GM12878 (cell line): ENCODE data around the gene NR1D1. TPM values are rescaled to one million over a fixed set of nuclear protein-coding genes. Genes with fewer than 3 reads are reported as not detected.

Experiments
- CTCF ChIP-seq, 3 experiments: IDR thresholded peaks in 2 of 3; conservative IDR thresholded peaks in 1 of 3; 2 replicates each; pipeline ENCODE4 v1.5.1; 2011; ENCODE audit warnings: low read depth in 3 of 3, low read length in 3 of 3, mild to moderate bottlenecking in 3 of 3, control low read depth in 2 of 3, moderate library complexity in 2 of 3, inconsistent platforms in 1 of 3, mixed read lengths in 1 of 3; ENCODE audit not compliant: control insufficient read depth in 2 of 3, insufficient read depth in 1 of 3; ENCODE audit errors: extremely low read depth in 1 of 3
- CUX1 ChIP-seq: IDR thresholded peaks from 2 replicates; pipeline ENCODE4 v1.6.1; 2012; ENCODE audit warnings: improper control_type of control experiment, low read depth, low read length; ENCODE audit not compliant: insufficient replicate concordance
- ELK1 ChIP-seq: IDR thresholded peaks from 2 replicates; pipeline ENCODE4 v1.6.1; 2012; ENCODE audit warnings: low read depth, low read length, improper control_type of control experiment
- FOXK2 ChIP-seq: fragments of 450-650 bp; IDR thresholded peaks from 2 replicates; pipeline ENCODE4 v1.6.1; 2017; ENCODE audit warnings: mild to moderate bottlenecking, moderate library complexity
- HSF1 ChIP-seq: fragments of 150-350 bp; IDR thresholded peaks from 2 replicates; pipeline ENCODE4 v1.6.1; 2014; ENCODE audit warnings: mild to moderate bottlenecking, low read depth, low read length
- IRF4 ChIP-seq: IDR thresholded peaks from 2 replicates; pipeline ENCODE4 v1.6.1; 2011; ENCODE audit warnings: low read depth, low read length
- NBN ChIP-seq: fragments of 450-650 bp; IDR thresholded peaks from 2 replicates; pipeline ENCODE4 v1.6.1; 2016
- NRF1 ChIP-seq: conservative IDR thresholded peaks from 2 replicates; pipeline ENCODE4 v1.6.1; 2011; ENCODE audit warnings: mild to moderate bottlenecking, low read depth, low read length, improper control_type of control experiment
- SMC3 ChIP-seq: IDR thresholded peaks from 2 replicates; pipeline ENCODE4 v1.6.1; 2011; ENCODE audit warnings: low read length, improper control_type of control experiment, borderline replicate concordance
- YY1 ChIP-seq: IDR thresholded peaks from 2 replicates; pipeline ENCODE4 v1.6.1; 2011; ENCODE audit warnings: low read depth, mild to moderate bottlenecking, low read length
- ZBED1 ChIP-seq: IDR thresholded peaks from 2 replicates; pipeline ENCODE4 v1.6.1; 2016; ENCODE audit warnings: borderline replicate concordance
- ZBTB40 ChIP-seq: fragments of 450-650 bp; IDR thresholded peaks from 2 replicates; pipeline ENCODE4 v1.6.1; 2016; ENCODE audit warnings: mild to moderate bottlenecking, moderate library complexity, borderline replicate concordance
- ZNF24 ChIP-seq: fragments of 450-650 bp; IDR thresholded peaks from 2 replicates; pipeline ENCODE4 v1.6.1; 2017; ENCODE audit warnings: antibody characterized with exemption, mild to moderate bottlenecking
- ZNF384 ChIP-seq: IDR thresholded peaks from 2 replicates; pipeline ENCODE4 v1.6.1; 2012; ENCODE audit warnings: low read depth, mild to moderate bottlenecking, low read length, improper control_type of control experiment, borderline replicate concordance
- ZZZ3 ChIP-seq: IDR thresholded peaks from 2 replicates; pipeline ENCODE4 v1.6.1; 2011; ENCODE audit warnings: low read depth; ENCODE audit not compliant: control insufficient read depth, insufficient read length
- polyA plus RNA-seq, 11 experiments: library from polyadenylated mRNA; depleted of rRNA in 4 of 11; unstranded in 6 of 11; stranded (reverse) in 5 of 11; fragments of >200 nt; fragmentation: Nextera tagmentation in 4 of 11; fragmentation: Illumina TruSeq in 1 of 11; extraction: Ambion mirVana in 4 of 11; extraction: Trizol in 1 of 11; gene quantifications; 1 replicate in 1 of 11; 2 replicates in 10 of 11; pipeline versions ENCODE4 v1.2.1 to v1.2.3, GENCODE V29; 2011 to 2016; ENCODE audit warnings: inconsistent platforms in 2 of 11, missing spikeins in 2 of 11, low read depth in 1 of 11
- total RNA-seq, 4 experiments: library from RNA; depleted of rRNA in 3 of 4; stranded (reverse); fragments of >200 nt in 3 of 4; fragmentation: Illumina TruSeq in 1 of 4; extraction: Trizol in 1 of 4; gene quantifications; 2 replicates each; pipeline versions ENCODE4 v1.2.1 to v1.2.3, GENCODE V29; 2013 to 2021

The NR1D1 gene
- total and polyA plus RNA-seq, 10 of the 15 experiments (the other 5 are each of a cell fraction or from before 2014, with no cell fraction given) = 0.10 to 3.4 (median 0.94) TPM

GRCh38 chr17:40095944-40096791 is 4.2 kb downstream of the NR1D1 start (continued):
- TF ChIP-seq ZNF24 (no peak), ZBED1 (no peak; the same call in 1 of the 2 replicates), YY1 (no peak), ZZZ3 (no peak), IRF4 (peak; percentile 72; the same call in 1 of the 2 replicates), HSF1 (no peak), ZBTB40 (no peak), FOXK2 (no peak), ZNF384 (no peak), CUX1 (no peak), SMC3 (no peak), ELK1 (no peak), CTCF (IDR thresholded peaks at IDR 0.05 in 2 of 3, conservative IDR thresholded peaks at IDR 0.05 in 1 of 3; ENCODE audit: control insufficient read depth in 2 of 3, extremely low read depth in 1 of 3, insufficient read depth in 1 of 3, low read depth in 3 of 3, low read length in 3 of 3) (no peak), NRF1 (no peak), NBN (0 out of 2 replicates have a peak, but pooled peaks have one; percentile 65)
